Measurements from ENCODE around the gene ADCY4. TPM values are rescaled to one million over a fixed set of nuclear protein-coding genes. Genes with fewer than 3 reads are reported as not detected.

The ADCY4 gene
- total and polyA plus RNA-seq, 2 donors (not counting 1 experiment from before 2014, with no cell fraction given) = 2.3 to 7.8 TPM

DNA sequence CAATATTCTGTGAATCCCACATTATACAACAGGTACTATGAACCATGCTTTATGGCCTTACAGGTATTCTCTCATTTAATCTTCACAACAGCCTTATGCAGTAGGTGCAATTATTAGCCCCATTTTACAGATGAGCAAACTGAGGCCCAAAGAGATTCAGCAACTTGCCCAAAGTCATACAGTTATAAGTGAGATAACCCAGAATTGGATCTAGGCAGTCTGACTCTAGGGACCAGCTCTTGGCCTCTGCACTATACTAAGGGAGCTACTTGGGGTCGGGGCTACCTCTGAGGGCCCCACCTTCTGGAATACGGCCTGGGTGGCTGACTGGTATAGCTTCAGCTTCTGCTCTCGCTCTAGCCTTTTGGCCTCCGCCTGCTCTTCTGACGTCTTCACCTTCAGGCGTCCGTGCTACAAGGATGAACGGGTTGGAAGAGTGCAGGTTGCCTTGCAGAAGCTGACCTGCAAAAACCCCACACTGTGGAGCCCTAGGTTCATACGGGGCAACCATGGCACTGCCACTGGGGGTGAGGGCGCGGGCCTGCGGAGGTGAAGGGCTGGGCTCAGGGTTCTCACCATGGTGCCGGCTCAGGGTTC, 64.2 kb downstream of the ADCY4 start:
- H3K4me1 Mint-ChIP-seq = peaks cover 47% of the 10 kb centered on the region
- CTCF ChIA-PET = interaction anchor here (1.0 to 4.2 kb wide), 22 partner anchors 9 to 178 kb away, joined by 3 to 40 read pairs (median 4); partner anchors contain the start of genes CHMP4A, CIDEB, IRF9 and LTB4R

DNA sequence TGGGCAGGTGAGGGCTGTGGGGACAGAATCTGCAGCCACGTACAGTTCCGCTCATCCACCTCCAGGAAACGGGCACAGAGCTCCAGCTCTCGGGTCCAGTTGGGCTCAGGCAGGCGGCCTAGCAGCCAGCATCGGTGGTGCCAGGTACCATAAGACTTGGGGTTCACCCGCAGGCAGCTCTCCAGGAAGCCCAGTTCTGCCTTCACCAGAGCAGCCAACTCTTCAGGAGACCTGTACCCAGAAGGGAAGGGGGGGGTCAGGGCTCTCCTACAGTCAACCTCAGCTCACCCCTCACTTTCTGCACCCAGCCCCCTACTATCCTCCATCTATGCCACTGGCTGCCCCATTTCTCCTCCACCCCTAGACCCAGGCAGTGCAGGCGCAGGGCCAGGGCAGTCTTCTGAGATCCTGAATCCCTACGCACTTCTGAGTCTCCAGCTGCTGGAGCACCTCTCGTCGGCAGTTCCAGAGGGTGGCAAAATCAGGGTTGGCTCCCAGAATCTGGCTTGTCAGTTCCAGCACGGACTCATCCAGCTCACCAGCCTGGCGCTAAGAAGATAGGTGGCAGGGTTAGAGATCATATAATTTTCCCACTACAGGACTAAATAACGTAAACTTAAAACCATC, 64.8 kb downstream of the ADCY4 start:
- H3K27ac Mint-ChIP-seq = peak overlapping the region; percentile 37
- H3K9ac ChIP-seq (ENCODE audit: low read length) = no peak overlapping the region
- no peaks in the 10 kb centered on the region for H3K9me3 Mint-ChIP-seq (ENCODE audit: insufficient read depth)
- H3K4me2 ChIP-seq (replicated peaks; ENCODE audit: low read depth, low read length, poor library complexity, severe bottlenecking) = no peak overlapping the region
- H3K4me1 ChIP-seq (ENCODE audit: control insufficient read depth in 2 of 2, insufficient read depth in 2 of 2, low read length in 2 of 2) = peaks cover 32 to 39% of the 10 kb centered on the region in 2 donors
- peaks cover 0 to 35% of the 10 kb centered on the region in 2 experiments for H3K36me3 ChIP-seq (replicated peaks in 1 of 2; ENCODE audit: control extremely low read depth in 1 of 2, control insufficient read depth in 1 of 2, extremely low read depth in 1 of 2, insufficient read depth in 2 of 2, low read length in 1 of 2)
- ChIA-PET POLR2A (interaction anchor here (1.4 to 2.9 kb wide), 4 partner anchors 10 to 160 kb away, joined by 5 to 51 read pairs (median 8); partner anchors contain the start of genes CBLN3, KHNYN and TINF2), CTCF (interaction anchor here (1.0 to 4.2 kb wide), 14 partner anchors 10 to 178 kb away, joined by 3 to 40 read pairs (median 8); partner anchors contain the start of genes CHMP4A, CIDEB, IRF9 and LTB4R)
- WGBS (ENCODE audit: insufficient coverage) = 98% methylated on average over 8 of the region's 14 CpGs
- no peak overlapping the region for H2AFZ ChIP-seq (ENCODE audit: insufficient read depth, low read depth, low read length, poor library complexity, severe bottlenecking)
- no peaks in the 10 kb centered on the region for H3K27me3 ChIP-seq (replicated peaks in 1 of 4; ENCODE audit: control extremely low read depth in 1 of 4, control insufficient read depth in 3 of 4, insufficient read depth in 4 of 4, low read length in 3 of 4)
- H3K9me3 ChIP-seq (ENCODE audit: control extremely low read depth in 1 of 3, control insufficient read depth in 2 of 3, insufficient read depth in 1 of 3, low read length in 2 of 3) = no peaks in the 10 kb centered on the region
- intact Hi-C loops (cut with micrococcal nuclease) = loop anchor here (2.0 to 10.0 kb wide), 3 partner anchors 63 to 125 kb away; partner anchors contain the start of genes EMC9, PSME2, RNF31 and TM9SF1
- H4K20me1 ChIP-seq (ENCODE audit: control insufficient read depth, insufficient read depth, low read length, poor library complexity, severe bottlenecking) = no peaks in the 10 kb centered on the region
- peak overlapping the region; percentile 94 for H3K4me3 Mint-ChIP-seq
- H3K4me1 Mint-ChIP-seq = peaks cover 41% of the 10 kb centered on the region
- no peaks in the 10 kb centered on the region for H3K27me3 Mint-ChIP-seq
- H3K4me3 ChIP-seq (ENCODE audit: control extremely low read depth in 1 of 5, extremely low read depth in 1 of 5, insufficient read depth in 1 of 5, low read depth in 2 of 5, low read length in 4 of 5) = no peak overlapping the region
- no peak for ATAC-seq (ENCODE audit: low read depth)
- no peak for DNase-seq
- H3K27ac ChIP-seq (ENCODE audit: low read length in 2 of 2) = no peak overlapping the region
- H3K79me2 ChIP-seq (ENCODE audit: control insufficient read depth, insufficient read depth, low read length) = peaks cover 12% of the 10 kb centered on the region
- no peak for TF ChIP-seq EZH2 (IDR thresholded peaks at IDR 0.05; ENCODE audit: borderline replicate concordance, insufficient read depth, low read depth, low read length, poor library complexity, severe bottlenecking)
- TF ChIP-seq, protein P1, sequence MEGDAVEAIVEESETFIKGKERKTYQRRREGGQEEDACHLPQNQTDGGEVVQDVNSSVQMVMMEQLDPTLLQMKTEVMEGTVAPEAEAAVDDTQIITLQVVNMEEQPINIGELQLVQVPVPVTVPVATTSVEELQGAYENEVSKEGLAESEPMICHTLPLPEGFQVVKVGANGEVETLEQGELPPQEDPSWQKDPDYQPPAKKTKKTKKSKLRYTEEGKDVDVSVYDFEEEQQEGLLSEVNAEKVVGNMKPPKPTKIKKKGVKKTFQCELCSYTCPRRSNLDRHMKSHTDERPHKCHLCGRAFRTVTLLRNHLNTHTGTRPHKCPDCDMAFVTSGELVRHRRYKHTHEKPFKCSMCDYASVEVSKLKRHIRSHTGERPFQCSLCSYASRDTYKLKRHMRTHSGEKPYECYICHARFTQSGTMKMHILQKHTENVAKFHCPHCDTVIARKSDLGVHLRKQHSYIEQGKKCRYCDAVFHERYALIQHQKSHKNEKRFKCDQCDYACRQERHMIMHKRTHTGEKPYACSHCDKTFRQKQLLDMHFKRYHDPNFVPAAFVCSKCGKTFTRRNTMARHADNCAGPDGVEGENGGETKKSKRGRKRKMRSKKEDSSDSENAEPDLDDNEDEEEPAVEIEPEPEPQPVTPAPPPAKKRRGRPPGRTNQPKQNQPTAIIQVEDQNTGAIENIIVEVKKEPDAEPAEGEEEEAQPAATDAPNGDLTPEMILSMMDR (IDR thresholded peaks at IDR 0.05) = no peak

More for the DNA sequence above, 64.2 kb downstream of the ADCY4 start:
- H3K79me2 ChIP-seq (ENCODE audit: control insufficient read depth, insufficient read depth, low read length) = peaks cover 18% of the 10 kb centered on the region
- no peaks in the 10 kb centered on the region for H4K20me1 ChIP-seq (ENCODE audit: control insufficient read depth, insufficient read depth, low read length, poor library complexity, severe bottlenecking)
- no peak for DNase-seq
- 21% methylated on average over 10 of the region's 13 CpGs for WGBS (ENCODE audit: insufficient coverage)
- ATAC-seq (ENCODE audit: low read depth) = no peak
- H2AFZ ChIP-seq (ENCODE audit: insufficient read depth, low read depth, low read length, poor library complexity, severe bottlenecking) = peak overlapping the region; percentile 79
- peak overlapping the region; percentile 86 for H3K4me2 ChIP-seq (replicated peaks; ENCODE audit: low read depth, low read length, poor library complexity, severe bottlenecking)
- peaks cover 0 to 33% of the 10 kb centered on the region in 2 experiments for H3K36me3 ChIP-seq (replicated peaks in 1 of 2; ENCODE audit: control extremely low read depth in 1 of 2, control insufficient read depth in 1 of 2, extremely low read depth in 1 of 2, insufficient read depth in 2 of 2, low read length in 1 of 2)
- POLR2A ChIA-PET = interaction anchor here (0.6 to 2.9 kb wide), 17 partner anchors 10 to 710 kb away, joined by 3 to 51 read pairs (median 5); partner anchors contain the start of genes CBLN3, DHRS1, EMC9 and IPO4
- peak overlapping the region; percentile 90 to 97 for H3K27ac ChIP-seq (ENCODE audit: low read length in 2 of 2)
- peak overlapping the region; percentile 90 for H3K9ac ChIP-seq (ENCODE audit: low read length)
- no peaks in the 10 kb centered on the region for H3K27me3 Mint-ChIP-seq
- H3K4me3 ChIP-seq (ENCODE audit: control extremely low read depth in 1 of 5, extremely low read depth in 1 of 5, insufficient read depth in 1 of 5, low read depth in 2 of 5, low read length in 4 of 5) = peak overlapping the region; percentile 45 to 96 (median 93)
- peak overlapping the region; percentile 94 for H3K4me3 Mint-ChIP-seq
- H3K9me3 ChIP-seq (ENCODE audit: control extremely low read depth in 1 of 3, control insufficient read depth in 2 of 3, insufficient read depth in 1 of 3, low read length in 2 of 3) = no peaks in the 10 kb centered on the region
- no peaks in the 10 kb centered on the region for H3K9me3 Mint-ChIP-seq (ENCODE audit: insufficient read depth)
- no peaks in the 10 kb centered on the region for H3K27me3 ChIP-seq (replicated peaks in 1 of 4; ENCODE audit: control extremely low read depth in 1 of 4, control insufficient read depth in 3 of 4, insufficient read depth in 4 of 4, low read length in 3 of 4)
- peaks cover 32 to 39% of the 10 kb centered on the region in 2 donors for H3K4me1 ChIP-seq (ENCODE audit: control insufficient read depth in 2 of 2, insufficient read depth in 2 of 2, low read length in 2 of 2)
- no peak for TF ChIP-seq EZH2 (IDR thresholded peaks at IDR 0.05; ENCODE audit: borderline replicate concordance, insufficient read depth, low read depth, low read length, poor library complexity, severe bottlenecking)
- intact Hi-C loops (cut with micrococcal nuclease) = loop anchor here (1.0 to 10.0 kb wide), 12 partner anchors 9 to 161 kb away; partner anchors contain the start of genes CHMP4A, DCAF11, EMC9 and GMPR2
- peak overlapping the region; percentile 94 for H3K27ac Mint-ChIP-seq

Data from B cell (primary cell).